K562 (cell line): ENCODE results near the gene HRAS. TPM values are rescaled to one million over a fixed set of nuclear protein-coding genes. Genes with fewer than 3 reads are reported as not detected.

Experiments used
- AFF1 ChIP-seq, 2 experiments: fragments of 450-650 bp; IDR thresholded peaks; 2 replicates each; pipeline ENCODE4 v1.6.1; 2018; ENCODE audit warnings: mild to moderate bottlenecking in 2 of 2, low read depth in 1 of 2; ENCODE audit not compliant: partially characterized antibody in 2 of 2
- CBFB ChIP-seq: sonication (generic); formaldehyde crosslinking; IDR thresholded peaks from 2 replicates; pipeline ENCODE4 v1.4.0; 2020; ENCODE audit warnings: mild to moderate bottlenecking, missing genetic modification reagents
- FOSL1 ChIP-seq: fragments of 200-800 bp; sonication (Bioruptor generic); conservative IDR thresholded peaks from 2 replicates; pipeline ENCODE4 v1.6.1; 2016; ENCODE audit warnings: missing genetic modification characterization, missing compliant biosample characterization
- IRF1 ChIP-seq: sonication (generic); formaldehyde crosslinking; IDR thresholded peaks from 2 replicates; pipeline ENCODE4 v1.8.0; 2022; ENCODE audit warnings: missing genetic modification reagents, mild to moderate bottlenecking, borderline replicate concordance
- MYC ChIP-seq, 2 experiments: fragments of 250-450 bp in 1 of 2; sonication (Bioruptor Pico) in 1 of 2; IDR thresholded peaks; 2 replicates each; pipeline versions ENCODE4 v1.5.1 to v1.6.1; 2012 to 2021; ENCODE audit warnings: low read depth in 2 of 2, borderline replicate concordance in 1 of 2, improper control_type of control experiment in 1 of 2, low read length in 1 of 2, mild to moderate bottlenecking in 1 of 2, moderate library complexity in 1 of 2
- RFX1 ChIP-seq: fragments of 450-650 bp; IDR thresholded peaks from 2 replicates; pipeline ENCODE4 v1.6.1; 2016; ENCODE audit warnings: mild to moderate bottlenecking, moderate library complexity
- RHOXF2B ChIP-seq: fragments of 250-450 bp; sonication (Bioruptor Pico); conservative IDR thresholded peaks from 2 replicates; pipeline ENCODE4 v1.5.1; 2021
- SETDB1 ChIP-seq: IDR thresholded peaks from one replicate; pipeline ENCODE4 v1.6.1; 2012; ENCODE audit warnings: low read length, control low read depth, inconsistent platforms
- SMAD4 ChIP-seq: fragments of 250-450 bp; sonication (Bioruptor Pico); conservative IDR thresholded peaks from 2 replicates; pipeline ENCODE4 v1.8.0; 2021; ENCODE audit warnings: inconsistent platforms, mild to moderate bottlenecking, moderate library complexity
- U2AF2 ChIP-seq: fragments of 200-400 bp; formaldehyde crosslinking; optimal IDR thresholded peaks from 2 replicates; pipeline ENCODE3; 2017; ENCODE audit warnings: low read depth, mild to moderate bottlenecking, low read length
- ZFP1 ChIP-seq: fragments of 450-650 bp; formaldehyde crosslinking; IDR thresholded peaks from 2 replicates; pipeline ENCODE4 v1.4.0; 2020; ENCODE audit warnings: mild to moderate bottlenecking, mixed read lengths
- ZNF121 ChIP-seq: sonication (generic); formaldehyde crosslinking; conservative IDR thresholded peaks from 2 replicates; pipeline ENCODE4 v1.8.0; 2022; ENCODE audit warnings: missing genetic modification reagents
- ZNF184 ChIP-seq: sonication (generic); formaldehyde crosslinking; IDR thresholded peaks from 2 replicates; pipeline ENCODE4 v1.5.0; 2020; ENCODE audit warnings: missing genetic modification reagents
- polyA plus RNA-seq, 8 experiments: library from polyadenylated mRNA; depleted of rRNA in 4 of 8; stranded (reverse) in 5 of 8; unstranded in 3 of 8; fragments of >200 nt; fragmentation: Nextera tagmentation in 2 of 8; fragmentation: Illumina TruSeq in 1 of 8; extraction: Ambion mirVana in 2 of 8; extraction: Trizol in 1 of 8; gene quantifications; 2 replicates each; pipeline versions ENCODE4 v1.2.1 to v1.2.3, GENCODE V29; 2011 to 2014; ENCODE audit warnings: inconsistent platforms in 1 of 8, missing spikeins in 1 of 8
- total RNA-seq, 7 experiments: library from RNA; depleted of rRNA in 6 of 7; stranded (reverse); fragments of >200 nt in 6 of 7; fragmentation: Illumina TruSeq in 2 of 7; extraction: Trizol in 2 of 7; gene quantifications; 2 replicates each; pipeline versions ENCODE4 v1.2.1 to v1.2.3, GENCODE V29; 2011 to 2021; ENCODE audit warnings: low replicate concordance in 1 of 7

The HRAS gene
- total and polyA plus RNA-seq, 9 of the 15 experiments (the other 6 are each of a cell fraction or from before 2014, with no cell fraction given), result 2.8 to 73.5 (median 29.6) TPM

GRCh38 chr11:579830-580601 lies 44.6 kb upstream of the HRAS start (continued):
- no peak for TF ChIP-seq SETDB1
- no peak for TF ChIP-seq AFF1 (IDR thresholded peaks at IDR 0.05; ENCODE audit: low read depth in 1 of 2, partially characterized antibody in 2 of 2)
- no peak for TF ChIP-seq MYC (IDR thresholded peaks at IDR 0.05; ENCODE audit: low read depth, low read length)
- no peak for TF ChIP-seq MYC (CRISPR knock-in tag; IDR thresholded peaks at IDR 0.05; ENCODE audit: borderline replicate concordance, low read depth)
- no peak for TF ChIP-seq ZNF121 (CRISPR knock-in tag)
- no peak for TF ChIP-seq ZNF184
- no peak for TF ChIP-seq U2AF2
- TF ChIP-seq RHOXF2B (CRISPR knock-in tag), result no peak
- TF ChIP-seq RFX1, result no peak
- no peak for TF ChIP-seq SMAD4 (CRISPR knock-in tag)
- TF ChIP-seq FOSL1 (tag), result 0 out of 2 replicates have a peak, but pooled peaks have one; percentile 29
- no peak for TF ChIP-seq IRF1
- TF ChIP-seq CBFB (CRISPR knock-in tag), result no peak
- TF ChIP-seq ZFP1, result no peak
